8988T (cell line): ENCODE results near the gene COL25A1.
"Not testable (repeated sequence)": the region's sequence is repeated elsewhere in the genome, so short reads cannot be mapped to it uniquely, and the experiment has no call there.

Source experiments
- DNase-seq: peaks from one replicate; pipeline ENCODE4 v3.0.0; 2011

The COL25A1 gene

DNA sequence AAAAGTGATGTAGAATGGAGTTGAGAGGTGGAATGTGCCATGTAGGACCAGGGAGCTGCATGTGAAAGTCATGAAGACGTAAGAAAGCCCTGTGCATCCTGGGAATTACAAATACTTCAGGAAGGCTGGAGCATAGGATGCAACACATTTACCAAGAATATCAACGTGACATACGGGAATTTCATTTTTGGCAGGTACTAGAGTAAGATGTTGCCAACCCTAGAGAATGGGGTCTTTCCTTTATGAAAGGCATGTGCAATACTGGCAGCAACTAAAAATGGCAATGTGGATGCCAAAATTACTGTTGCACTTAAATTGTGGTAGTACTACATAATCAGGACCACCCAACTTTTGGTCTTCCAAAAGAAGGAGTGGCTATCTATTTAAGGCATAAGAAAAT is 188.0 kb downstream of the COL25A1 start:
- no peak for DNase-seq

DNA sequence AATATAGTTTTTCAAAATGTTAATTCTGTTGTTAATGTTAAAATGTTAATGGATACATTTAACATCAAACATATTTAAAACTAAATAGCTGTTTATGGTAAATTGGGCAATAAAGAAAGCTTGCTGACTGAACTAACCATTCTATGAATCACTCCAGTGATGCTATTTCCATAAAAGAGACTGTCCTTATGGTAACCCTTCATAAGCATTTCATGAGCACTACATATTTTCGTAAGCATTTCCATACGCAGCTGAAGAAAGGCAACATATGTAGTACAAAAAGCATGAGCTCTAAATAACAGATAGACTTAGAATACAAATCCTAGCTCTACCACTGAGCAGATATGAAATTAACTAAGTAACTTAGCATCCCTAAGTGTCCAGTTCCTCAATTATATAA is 188.9 kb downstream of the COL25A1 start:
- DNase-seq: no peak

DNA sequence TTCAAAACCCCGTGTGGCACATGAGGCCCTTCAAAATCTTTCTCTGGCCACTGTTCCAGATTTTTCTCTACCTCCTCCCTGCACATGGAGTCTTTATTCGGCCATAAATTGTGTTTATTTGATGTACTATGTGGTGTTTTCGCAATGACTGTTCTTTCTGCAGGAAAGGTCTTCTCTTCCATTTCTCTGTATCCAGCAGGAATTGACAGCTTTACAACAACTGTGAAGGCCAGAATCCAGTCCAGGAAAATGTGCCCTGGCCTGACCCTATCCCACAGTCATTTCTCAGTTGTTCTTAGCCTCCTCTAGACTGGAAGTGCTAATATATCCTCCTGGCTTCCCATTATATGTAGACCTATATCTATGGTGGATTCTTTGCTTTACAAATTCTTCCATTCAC is 191.4 kb downstream of the COL25A1 start:
- DNase-seq: no peak

DNA sequence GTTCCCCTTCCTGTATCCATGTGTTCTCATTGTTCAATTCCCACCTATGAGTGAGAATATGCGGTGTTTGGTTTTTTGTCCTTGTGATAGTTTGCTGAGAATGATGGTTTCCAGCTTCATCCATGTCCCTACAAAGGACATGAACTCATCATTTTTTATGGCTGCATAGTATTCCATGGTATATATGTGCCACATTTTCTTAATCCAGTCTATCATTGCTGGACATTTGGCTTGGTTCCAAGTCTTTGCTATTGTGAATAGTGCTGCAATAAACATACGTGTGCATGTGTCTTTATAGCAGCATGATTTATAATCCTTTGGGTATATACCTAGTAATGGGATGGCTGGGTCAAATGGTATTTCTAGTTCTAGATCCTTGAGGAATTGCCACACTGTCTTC is 194.2 kb downstream of the COL25A1 start:
- not testable (repeated sequence) for DNase-seq

DNA sequence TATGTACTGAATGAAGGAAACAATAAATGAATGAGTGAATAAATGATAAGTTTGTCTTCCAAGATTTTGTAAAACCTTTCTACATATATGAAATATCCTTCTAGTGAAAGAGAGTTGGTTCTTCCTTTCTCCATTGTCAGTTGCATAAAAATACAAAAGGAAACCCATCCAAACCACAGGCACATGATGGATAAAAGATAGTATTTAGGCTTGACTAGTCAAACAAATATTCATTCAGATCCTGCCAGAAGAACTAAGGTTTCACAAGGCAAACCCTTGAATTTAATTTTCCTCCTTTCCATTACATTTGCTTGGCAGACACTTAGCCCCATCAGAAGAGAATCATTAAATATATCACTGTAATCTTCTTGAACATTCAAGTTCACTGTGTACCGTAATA is 208.4 kb downstream of the COL25A1 start:
- DNase-seq: no peak

DNA sequence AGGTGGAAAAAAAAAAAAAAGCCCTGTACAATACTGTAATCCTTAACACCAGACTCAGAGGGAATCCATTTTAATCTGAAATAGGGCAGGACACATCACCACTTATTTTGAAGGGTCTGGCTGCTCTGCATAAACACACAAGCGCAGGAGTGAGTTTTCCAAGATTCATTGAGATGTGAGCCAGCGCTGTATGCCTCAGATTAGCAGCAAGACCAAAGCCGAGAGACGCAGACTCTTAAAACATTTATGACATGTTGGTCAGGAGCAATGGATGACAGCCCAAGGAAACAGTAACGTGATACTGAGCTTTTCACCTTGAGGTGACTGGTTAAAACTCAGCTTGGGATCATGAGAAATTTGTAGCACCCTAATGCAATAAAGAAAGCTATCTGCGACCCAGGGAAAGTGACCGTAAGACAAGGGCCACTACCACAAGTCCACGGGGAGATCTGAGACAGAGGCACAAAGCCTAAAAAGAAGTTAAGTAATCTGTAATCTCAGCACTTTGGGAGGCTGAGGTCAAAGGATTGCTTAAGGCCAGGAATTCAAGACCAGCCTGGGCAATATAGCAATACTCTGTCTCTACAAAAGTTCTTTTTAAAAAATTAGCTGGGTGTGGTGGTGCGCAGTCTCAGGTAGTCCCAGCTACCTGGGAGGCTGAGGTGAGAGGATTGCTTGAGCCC is 210.6 kb downstream of the COL25A1 start:
- no peak for DNase-seq

DNA sequence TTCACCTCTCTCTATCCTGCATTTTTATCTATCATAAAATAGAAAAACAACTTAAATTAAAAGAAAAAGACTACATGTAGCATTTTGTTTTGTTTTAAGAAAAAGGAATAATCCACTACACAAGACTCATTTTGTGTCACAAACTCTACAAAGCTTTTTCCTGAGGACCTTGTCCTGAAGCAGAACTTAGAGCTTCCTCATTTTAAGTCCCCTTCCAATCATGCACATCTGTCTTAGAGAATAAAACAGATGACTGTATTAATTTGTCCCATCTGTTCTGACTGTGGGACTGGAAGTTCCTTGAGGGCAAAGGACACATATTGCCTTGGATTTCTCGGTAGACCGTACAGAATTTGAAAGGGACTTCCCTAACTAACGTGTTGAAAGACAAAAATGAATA is 218.5 kb downstream of the COL25A1 start:
- DNase-seq: no peak

DNA sequence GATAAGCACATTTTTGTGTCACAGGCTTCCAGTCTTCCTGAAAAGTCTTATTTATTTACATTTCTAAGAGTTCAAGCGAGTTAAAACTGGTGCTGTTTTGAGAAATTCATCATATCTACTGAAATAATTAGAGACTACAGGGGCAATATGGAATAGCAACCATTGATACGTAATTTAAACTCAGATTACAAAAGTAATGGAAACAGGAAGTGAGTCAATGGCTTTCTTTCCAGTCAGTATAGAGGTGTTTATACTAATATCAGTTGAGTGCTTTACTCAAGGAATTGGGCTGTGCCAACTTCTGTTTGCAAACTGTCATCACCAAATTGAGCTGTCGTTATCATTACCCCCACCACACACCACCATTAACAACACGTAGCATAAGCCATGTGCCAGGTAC is 222.7 kb downstream of the COL25A1 start:
- DNase-seq: no peak

DNA sequence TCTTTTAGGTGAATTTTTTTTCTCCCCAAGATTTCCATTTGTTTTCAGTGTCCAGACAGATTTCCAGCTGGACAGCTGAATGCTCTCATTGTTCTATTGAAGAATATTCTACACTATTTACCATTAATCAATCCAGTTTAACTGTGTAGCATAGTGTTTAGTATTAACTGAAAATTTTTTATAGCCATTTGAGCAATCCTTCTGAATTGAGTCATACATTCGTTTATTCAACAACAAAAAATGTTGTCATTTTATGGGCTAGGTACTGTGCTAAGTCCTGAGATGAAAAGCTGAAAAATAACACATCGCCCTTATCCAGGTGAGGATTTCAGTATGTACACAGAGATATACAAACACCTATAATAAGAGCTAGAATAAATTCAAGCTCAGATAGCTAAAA is 223.3 kb downstream of the COL25A1 start:
- DNase-seq: no peak

DNA sequence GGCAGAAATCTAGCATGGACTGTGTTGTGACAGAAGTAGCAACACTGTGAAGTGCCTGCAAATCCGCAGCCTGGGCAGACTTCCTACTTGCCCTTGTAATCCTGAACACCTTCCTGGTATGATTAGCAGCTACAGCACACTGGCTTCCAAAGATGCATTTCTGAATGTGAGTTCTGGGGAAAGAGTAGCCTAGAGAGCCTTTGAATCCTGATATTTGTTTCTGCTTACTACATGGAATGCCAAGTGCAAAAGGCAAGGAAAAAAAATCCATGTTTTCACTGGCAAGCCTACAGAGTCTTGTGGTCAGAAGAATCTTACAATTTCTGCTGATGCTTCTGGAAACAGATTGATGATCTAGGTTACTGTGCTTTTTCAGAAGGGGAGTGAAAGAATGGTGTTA is 223.7 kb downstream of the COL25A1 start:
- DNase-seq: no peak

DNA sequence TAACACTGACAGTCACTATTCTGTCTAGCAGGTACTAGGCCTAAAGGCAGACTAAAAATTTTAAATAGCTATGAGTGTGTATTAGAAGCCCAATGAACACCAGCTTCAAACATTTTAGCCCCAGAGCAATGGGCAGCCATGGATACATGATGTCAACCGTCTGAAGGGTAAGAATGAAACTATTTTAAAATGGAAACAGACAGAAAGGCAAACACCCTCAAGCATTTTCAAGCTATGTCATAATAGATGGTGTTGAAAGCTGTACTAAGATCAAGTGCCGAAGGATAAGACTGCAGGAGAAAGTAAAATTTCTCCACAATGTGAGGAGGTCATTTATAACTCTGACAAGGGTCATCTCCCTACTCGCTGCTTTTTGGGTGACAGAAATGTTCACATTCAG is 225.0 kb downstream of the COL25A1 start:
- DNase-seq: no peak

DNA sequence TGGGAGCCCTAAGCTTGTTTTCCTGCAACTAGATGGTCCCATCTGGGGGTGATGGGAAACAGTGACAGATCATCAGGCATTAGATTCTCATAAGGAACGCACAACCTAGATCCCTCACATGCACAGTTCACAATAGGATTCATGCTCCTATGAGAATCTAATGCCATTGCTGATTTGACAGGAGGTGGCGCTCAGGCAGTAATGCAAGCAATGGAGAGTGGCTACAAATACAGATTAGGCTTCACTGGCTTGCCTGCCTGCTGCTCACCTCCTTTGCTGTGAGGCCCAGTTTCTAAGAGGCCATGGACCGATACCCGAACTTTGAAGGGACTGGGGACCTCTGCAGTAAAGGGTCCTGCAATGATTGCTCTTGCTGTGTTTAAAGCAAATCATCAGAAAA is 225.7 kb downstream of the COL25A1 start:
- DNase-seq: not testable (repeated sequence)

DNA sequence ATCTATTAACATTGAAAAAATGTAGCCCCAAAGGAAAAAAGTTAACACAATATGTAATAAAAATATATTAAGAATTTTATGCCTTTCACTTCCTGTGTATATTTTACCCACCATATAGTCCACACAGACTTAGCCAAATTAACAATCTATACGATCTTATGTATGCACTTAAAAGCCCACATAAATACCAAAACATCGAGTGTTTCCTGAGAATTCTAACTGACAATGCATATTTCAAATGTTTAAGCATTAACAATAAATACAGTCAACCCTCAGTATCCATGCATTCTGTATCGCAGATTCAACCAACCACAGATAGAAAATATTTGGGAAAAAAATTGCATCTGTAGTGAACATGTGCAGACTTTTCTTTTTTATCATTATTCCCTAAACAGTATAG is 226.8 kb downstream of the COL25A1 start:
- no peak for DNase-seq

DNA sequence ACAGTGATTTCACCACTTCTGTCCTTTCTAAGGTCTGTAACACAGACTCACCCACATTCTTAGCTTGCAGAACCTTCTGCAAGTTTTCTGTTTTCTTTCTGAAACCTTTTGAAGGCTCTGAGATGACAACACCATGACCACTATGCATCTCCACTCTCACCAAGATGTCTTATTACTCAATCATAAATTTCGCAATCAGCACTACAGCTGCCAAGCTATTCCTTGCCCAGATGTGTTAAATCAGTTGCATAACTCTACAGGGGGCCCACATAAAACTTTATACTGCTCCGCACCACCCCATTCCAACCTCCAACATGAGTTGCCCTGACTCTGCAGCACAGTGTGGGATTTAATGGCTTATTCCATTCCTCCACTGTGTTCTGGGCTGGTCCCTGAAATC is 229.9 kb downstream of the COL25A1 start:
- no peak for DNase-seq

DNA sequence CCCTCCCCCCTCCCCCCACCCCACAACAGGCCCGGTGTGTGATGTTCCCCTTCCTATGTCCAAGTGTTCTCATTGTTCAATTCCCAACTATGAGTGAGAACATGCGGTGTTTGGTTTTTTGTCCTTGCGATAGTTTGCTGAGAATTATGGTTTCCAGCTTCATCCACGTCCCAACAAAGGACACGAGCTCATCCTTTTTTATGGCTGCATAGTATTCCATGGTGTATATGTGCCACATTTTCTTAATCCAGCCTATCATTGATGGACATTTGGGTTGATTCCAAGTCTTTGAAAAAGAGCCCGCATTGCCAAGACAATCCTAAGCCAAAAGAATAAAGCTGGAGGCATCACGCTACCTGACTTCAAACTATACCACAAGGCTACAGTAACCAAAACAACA is 231.8 kb downstream of the COL25A1 start:
- DNase-seq: not testable (repeated sequence)

DNA sequence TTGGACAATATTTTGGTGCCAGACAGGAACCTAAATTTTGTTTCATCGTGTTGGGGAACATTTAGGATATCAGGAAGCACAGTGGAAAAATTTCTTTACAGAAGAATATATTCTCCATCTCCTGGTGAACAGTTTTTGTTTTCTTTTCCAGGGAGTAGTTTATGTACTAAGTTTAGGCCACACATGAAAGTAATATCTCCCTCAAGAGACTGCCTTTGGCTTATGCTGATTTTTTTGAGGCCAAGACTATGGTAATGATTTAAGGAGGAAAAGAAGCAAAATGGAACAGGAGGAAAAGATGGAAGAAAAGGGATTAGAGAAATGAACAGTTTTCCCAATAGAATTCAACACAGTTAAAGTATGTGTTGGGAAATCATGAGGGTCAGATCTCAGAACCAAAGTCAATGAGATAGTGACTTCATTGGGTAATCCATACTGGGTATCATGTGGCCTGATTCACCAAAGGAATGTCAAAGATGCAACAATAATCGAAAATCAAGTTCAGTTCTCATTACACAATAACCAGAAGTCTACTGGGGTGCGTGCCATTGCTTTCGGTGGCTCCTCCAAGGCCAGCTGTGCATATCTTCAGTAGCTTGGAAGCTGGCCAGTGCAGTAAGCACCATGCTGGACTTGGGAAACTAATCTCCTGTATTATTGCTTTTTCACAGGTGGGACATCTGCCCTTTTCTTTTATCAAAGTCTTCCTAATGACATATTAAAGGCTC is 234.8 kb downstream of the COL25A1 start:
- DNase-seq: no peak

DNA sequence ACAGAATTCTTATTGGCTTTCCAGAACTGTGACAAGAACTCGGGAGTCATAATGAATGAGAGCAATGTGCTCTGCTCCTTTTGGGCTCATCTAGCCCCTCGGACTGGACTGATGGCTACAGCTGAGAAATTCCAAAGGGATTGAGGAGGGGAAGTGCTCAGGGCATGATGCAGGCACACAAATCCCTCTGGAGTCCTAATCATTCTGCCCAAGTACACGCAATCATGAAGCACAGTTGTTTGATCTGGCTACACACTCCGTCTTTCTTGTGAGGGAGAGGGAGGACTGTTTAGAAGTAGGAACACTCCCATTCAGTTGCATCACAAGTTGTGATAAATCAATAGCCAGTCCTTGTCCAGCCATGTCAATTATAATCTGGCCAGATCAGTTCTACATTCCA is 237.5 kb downstream of the COL25A1 start:
- no peak for DNase-seq

DNA sequence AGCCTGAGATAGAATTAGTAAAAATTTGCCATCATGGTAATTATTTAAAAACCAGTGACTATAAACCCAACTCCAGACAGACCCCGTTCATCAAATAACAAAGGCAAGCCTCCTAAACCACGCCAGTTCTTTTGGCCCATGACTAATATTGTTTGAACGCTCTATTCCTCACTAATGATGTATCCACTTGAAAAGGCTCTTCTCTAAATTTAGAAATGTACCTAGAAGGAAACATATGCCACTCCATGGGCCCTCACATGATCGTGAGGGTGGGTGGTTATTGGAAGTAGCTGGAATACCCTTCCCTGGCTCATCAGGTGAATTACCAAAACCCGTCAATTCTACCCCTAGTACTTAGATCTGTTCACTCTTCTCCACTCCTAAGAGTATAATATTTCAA is 249.2 kb downstream of the COL25A1 start:
- no peak for DNase-seq

DNA sequence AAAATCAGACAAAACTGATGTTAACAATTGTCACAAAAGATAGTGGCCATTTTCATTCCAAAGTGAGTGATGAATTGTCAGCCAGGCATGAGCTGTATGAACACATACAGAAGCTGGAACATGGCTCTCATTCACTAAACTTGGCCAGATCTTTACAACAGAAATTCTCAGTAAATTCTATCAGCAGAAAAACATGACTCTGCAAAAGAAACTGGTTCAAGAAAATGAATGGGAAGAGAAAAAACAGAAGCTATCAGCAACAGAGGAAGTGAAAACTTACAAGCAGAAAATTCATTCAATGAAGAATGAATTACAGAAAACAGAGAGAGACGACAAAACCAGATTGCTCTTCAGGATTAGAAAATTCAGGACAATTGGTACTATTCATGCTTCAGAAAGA is 249.6 kb downstream of the COL25A1 start:
- no peak for DNase-seq

DNA sequence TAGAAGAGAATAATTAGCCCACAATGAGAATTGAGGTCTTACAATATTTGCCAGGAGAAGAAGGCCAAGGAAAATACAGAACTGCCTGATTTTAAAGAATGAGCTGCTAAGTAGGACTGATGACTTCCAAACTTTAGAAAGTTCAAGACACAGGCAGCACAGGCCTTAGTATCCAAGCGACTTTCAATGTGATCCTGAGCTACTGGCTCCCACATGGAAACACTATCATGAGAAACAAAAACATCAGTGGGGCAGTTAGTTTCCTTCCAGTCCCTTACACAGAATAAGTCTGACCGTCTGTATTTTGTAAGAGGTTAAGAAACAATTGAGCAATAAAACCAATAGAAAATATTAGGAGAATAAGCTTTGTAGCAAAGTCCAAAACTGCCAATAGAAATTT is 251.4 kb downstream of the COL25A1 start:
- no peak for DNase-seq

DNA sequence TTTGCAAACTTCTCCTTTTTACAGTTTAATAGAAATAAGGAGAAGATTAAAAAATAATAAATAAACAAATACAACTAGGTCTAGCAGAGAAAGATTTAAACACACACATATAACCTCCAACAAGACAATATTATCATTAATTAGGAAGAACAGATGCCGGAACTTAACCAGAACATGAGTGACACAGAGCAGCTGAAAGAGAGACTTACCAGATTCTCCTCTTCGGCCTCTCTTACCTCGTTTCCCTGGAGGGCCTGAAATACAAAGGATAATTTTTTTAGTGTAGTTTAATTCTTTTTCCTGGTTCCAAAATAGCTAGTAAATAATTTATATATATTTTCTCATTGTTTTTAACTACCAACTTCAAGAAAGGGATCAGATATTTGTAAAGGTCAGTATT is 252.5 kb downstream of the COL25A1 start:
- DNase-seq: no peak

DNA sequence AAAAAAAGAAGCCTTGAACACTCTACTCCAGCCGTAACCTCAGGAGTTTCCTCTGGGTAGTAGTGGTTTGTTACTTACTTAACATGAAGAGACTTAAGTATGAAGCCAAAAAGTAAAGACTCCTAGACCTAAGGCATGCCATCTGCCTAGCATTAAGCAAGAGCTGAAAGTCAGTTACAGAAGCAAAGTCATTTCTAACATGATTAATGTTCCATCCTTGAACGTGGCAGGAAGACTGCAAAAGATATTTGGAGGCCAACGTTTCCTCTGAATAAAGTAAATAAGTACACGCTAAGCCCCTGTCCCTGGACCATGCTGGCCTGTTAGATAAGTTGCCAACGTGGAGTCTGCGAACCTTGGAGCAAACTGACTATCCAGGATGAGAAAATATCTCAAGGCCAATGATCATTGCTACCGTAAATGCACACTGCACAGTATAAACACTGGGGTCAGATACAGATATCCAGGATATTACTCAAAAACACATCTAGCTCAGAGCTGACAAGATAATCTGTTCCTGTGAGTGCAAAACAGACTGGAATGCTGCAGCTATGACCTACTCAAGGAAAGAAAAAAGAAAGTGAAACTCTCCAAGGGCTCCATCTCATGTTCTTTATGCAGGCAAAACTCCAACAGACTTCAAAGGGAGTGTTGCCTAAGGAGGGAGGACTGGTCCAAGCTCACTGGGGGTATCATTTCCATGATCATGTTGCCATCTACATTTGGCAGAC is 255.8 kb downstream of the COL25A1 start:
- DNase-seq: no peak

DNA sequence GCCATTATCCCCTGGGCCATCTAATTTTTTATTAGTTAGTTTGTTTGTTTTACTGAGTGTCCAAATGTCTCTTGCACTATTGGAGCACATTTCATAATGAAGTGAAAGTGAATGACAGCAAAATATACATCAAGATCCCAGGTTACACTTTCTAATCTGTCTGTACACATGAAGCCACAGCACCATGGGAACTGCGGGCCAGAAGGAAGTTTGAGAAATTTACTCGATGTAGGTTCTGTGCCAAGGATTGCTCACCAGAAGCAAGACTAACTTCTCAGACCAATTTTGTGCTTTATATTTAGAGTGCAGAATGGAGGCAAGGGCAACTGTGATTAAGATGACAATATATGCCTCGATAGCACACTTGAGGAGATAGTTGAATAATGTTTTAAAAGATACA is 258.0 kb downstream of the COL25A1 start:
- DNase-seq: no peak

DNA sequence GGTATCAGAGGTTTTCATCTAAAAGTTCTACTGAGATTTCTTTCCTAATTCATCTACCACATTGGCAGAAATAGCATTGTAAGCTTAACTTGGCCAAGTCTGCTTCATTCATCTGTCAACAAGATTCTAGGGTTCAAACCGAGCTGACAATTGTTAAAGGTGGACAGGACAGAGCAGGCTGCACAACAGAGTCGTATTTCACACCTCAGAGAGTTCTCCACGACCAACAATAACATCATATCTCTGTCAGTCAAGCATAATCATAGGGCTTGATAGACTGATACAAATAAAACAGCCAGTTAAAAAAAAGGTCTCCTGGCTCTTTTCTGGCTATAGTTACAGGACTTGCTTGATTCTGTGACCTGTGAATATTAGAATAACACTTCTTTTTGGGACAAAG is 259.2 kb downstream of the COL25A1 start:
- DNase-seq: no peak
